Skeletal muscle cell (primary cell): Measurements from ENCODE around the gene NAA50.

Source experiments
- DNase-seq: peaks from one replicate; pipeline ENCODE4 v3.0.0-alpha.2; 2010; ENCODE audit warnings: low read depth
- H3K4me3 ChIP-seq: 2 replicates; pipeline ENCODE4 v1.5.1; 2011; ENCODE audit warnings: low read depth, mild to moderate bottlenecking, control low read depth, low read length, moderate library complexity

NAA50 gene

GRCh38 chr3:113696658-113697499 lies 49.2 kb downstream of the NAA50 start:
- DNase-seq: peak; percentile 98
- H3K4me3 ChIP-seq: peak overlapping the region; percentile 79

DNA sequence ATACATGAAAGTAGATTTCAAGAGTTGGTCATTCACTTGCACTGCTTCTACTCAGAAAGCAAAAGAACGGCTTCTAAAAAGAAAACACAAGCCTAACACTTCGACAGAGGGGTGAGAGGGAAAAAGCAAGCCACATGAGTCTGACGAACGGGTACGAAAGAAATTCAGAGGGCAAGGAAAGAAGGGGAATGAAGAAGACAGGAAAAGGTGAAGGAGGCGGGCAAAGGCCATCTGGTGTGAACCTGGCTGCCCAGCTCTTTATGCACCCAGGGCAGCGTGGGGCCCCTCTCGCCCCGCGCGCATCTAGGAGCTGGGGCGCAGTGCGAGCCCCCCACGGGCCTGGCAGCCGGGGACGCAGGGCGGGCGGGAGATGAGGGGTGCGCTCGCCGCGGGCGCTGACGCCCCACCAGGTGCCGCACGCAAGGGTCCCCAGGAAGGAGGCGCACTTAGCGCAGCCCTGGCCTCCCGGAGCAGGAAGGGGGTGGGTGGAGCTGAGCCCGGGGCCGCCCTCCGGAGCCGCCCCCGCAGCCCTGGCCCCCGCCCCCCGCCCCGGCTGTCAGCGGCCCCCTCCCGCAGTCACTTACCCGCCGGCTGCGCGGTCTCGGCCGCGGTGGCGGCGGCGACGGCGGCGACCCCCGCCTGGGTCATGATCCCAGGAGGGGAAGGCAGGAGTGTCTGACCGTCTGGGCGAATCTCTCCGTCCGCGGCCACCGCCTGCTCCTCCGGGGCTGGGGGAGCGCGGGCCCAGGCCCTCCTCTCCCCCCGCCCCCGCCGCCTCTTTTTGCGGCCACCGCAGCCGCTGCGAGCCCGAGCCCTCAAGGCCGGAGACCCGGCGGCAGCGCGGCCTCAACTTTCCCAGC lies 50.0 kb downstream of the NAA50 start, which contains the start of gene USF3:
Gene USF3, minus strand, starts transcription at position 857 of the 860 bp plus-strand sequence. CDS start 21,764 bp downstream, outside the sequence.
- no peak for DNase-seq
- peak within 1 kb of the TSS; percentile 79 for H3K4me3 ChIP-seq

GRCh38 chr3:113695431-113695785 lies 50.6 kb downstream of the NAA50 start:
- peak overlapping the region; percentile 77 for H3K4me3 ChIP-seq
- DNase-seq: no peak

- DNase-seq: no peak
- H3K4me3 ChIP-seq: no peak overlapping the region
These were observed 55.6 kb downstream of the NAA50 start for GRCh38 chr3:113690482-113690881.

GRCh38 chr3:113685956-113686721 lies 59.9 kb downstream of the NAA50 start:
- no peak overlapping the region for H3K4me3 ChIP-seq
- no peak for DNase-seq

- DNase-seq: no peak
- no peak overlapping the region for H3K4me3 ChIP-seq
These were observed 60.9 kb downstream of the NAA50 start for GRCh38 chr3:113685124-113685523.

GRCh38 chr3:113684271-113684819 lies 61.7 kb downstream of the NAA50 start:
- DNase-seq: no peak
- no peak overlapping the region for H3K4me3 ChIP-seq

- no peak for DNase-seq
- no peak overlapping the region for H3K4me3 ChIP-seq
These were observed 67.3 kb downstream of the NAA50 start for GRCh38 chr3:113678773-113679172.

GRCh38 chr3:113677737-113678136 lies 68.3 kb downstream of the NAA50 start:
- no peak for DNase-seq

GRCh38 chr3:113676261-113676660 lies 69.8 kb downstream of the NAA50 start:
- no peak for DNase-seq
- H3K4me3 ChIP-seq: no peak overlapping the region

More at GRCh38 chr3:113677737-113678136, 68.3 kb downstream of the NAA50 start:
- no peak overlapping the region for H3K4me3 ChIP-seq

GRCh38 chr3:113673593-113673992 lies 72.5 kb downstream of the NAA50 start:
- no peak overlapping the region for H3K4me3 ChIP-seq
- no peak for DNase-seq

DNA sequence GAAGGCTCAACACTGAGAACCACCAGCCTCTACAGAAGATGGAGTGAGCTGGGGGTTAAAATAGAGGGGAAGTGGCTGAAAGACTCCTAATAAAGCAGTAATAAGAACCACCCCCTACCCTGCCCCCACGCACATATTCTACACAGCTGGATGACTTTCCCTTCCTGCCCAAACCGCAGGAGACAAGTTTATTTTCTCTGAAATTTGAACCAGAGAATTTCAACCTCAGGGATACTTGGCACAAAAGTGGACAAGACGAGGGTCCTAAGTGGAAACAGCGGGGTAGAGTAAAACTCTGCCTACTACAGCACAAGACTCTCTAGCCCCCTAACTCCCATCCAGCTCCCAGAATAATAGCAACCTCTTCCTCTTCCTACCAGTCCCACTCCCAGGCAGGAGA lies 78.0 kb downstream of the NAA50 start:
- H3K4me3 ChIP-seq: no peak overlapping the region
- peak; percentile 26 for DNase-seq
